Neural cell (in vitro differentiated cells): ENCODE results near the gene LIPA. TPM values are rescaled to one million over a fixed set of nuclear protein-coding genes. Genes with fewer than 3 reads are reported as not detected.

Source experiments
- H2AFZ ChIP-seq: fragments of 200-600, 300-800 bp; sonication (generic), shearing (Covaris generic); 2 replicates; pipeline ENCODE4 v1.6.0; 2014; ENCODE audit warnings: low read depth, mild to moderate bottlenecking, antibody characterized with exemption, low read length, moderate library complexity
- H3F3A ChIP-seq: fragments of 200-600 bp; shearing (Covaris generic); 2 replicates; pipeline ENCODE4 v1.6.1; 2016; ENCODE audit warnings: mild to moderate bottlenecking, moderate library complexity, mixed read lengths, antibody characterized with exemption, low read length; ENCODE audit not compliant: insufficient read depth, poor library complexity, severe bottlenecking
- H3K27ac ChIP-seq: fragments of 200-600, 300-800 bp; sonication (generic), shearing (Covaris generic); 2 replicates; pipeline ENCODE4 v1.5.1; 2014; ENCODE audit warnings: mild to moderate bottlenecking, low read length, moderate library complexity
- H3K27me3 ChIP-seq: fragments of 300-800, 200-600 bp; sonication (generic), shearing (Covaris generic); 2 replicates; pipeline ENCODE4 v1.6.0; 2014; ENCODE audit warnings: mild to moderate bottlenecking, low read depth, low read length, moderate library complexity; ENCODE audit not compliant: insufficient read depth
- H3K36me3 ChIP-seq: fragments of 300-800, 200-600 bp; sonication (generic), shearing (Covaris generic); 2 replicates; pipeline ENCODE4 v1.5.1; 2014; ENCODE audit warnings: mild to moderate bottlenecking, antibody characterized with exemption, low read length, moderate library complexity; ENCODE audit not compliant: insufficient read depth
- H3K4me2 ChIP-seq: fragments of 300-800, 200-600 bp; sonication (generic), shearing (Covaris generic); 2 replicates; pipeline ENCODE4 v1.6.0; 2014; ENCODE audit warnings: mild to moderate bottlenecking, low read length
- H3K4me3 ChIP-seq: fragments of 300-800, 200-600 bp; sonication (generic), shearing (Covaris generic); 2 replicates; pipeline ENCODE4 v1.5.1; 2014; ENCODE audit warnings: mild to moderate bottlenecking, low read length, moderate library complexity
- H3K79me2 ChIP-seq: fragments of 200-600 bp; shearing (Covaris generic); replicated peaks from 2 replicates; pipeline ENCODE4 v1.6.0; 2014; ENCODE audit warnings: mild to moderate bottlenecking, low read length, moderate library complexity; ENCODE audit not compliant: insufficient read depth
- H3K9ac ChIP-seq: fragments of 300-800, 200-600 bp; sonication (generic), shearing (Covaris generic); 2 replicates; pipeline ENCODE4 v1.6.1; 2016; ENCODE audit warnings: mild to moderate bottlenecking, low read length, mixed read lengths
- H3K9me2 ChIP-seq: fragments of 200-600 bp; shearing (Covaris generic); 2 replicates; pipeline ENCODE4 v1.6.1; 2016; ENCODE audit warnings: mild to moderate bottlenecking, low read length, mixed read lengths; ENCODE audit not compliant: insufficient read depth
- H3K9me3 ChIP-seq: fragments of 200-600, 300-800 bp; sonication (generic), shearing (Covaris generic); 2 replicates; pipeline ENCODE4 v1.6.1; 2016; ENCODE audit warnings: mild to moderate bottlenecking, mixed run types, low read length, moderate library complexity, mixed read lengths
- H4K20me1 ChIP-seq: fragments of 200-600 bp; shearing (Covaris generic); 2 replicates; pipeline ENCODE4 v1.6.1; 2016; ENCODE audit warnings: mild to moderate bottlenecking, mixed run types; ENCODE audit not compliant: insufficient read depth
- CTCF ChIP-seq: fragments of 450-650 bp; IDR thresholded peaks from 2 replicates; pipeline ENCODE4 v1.5.1; 2014; ENCODE audit warnings: antibody characterized with exemption, mild to moderate bottlenecking, moderate library complexity; ENCODE audit not compliant: poor library complexity, severe bottlenecking
- EP300 ChIP-seq: fragments of 450-650 bp; conservative IDR thresholded peaks from 2 replicates; pipeline ENCODE4 v1.6.1; 2014; ENCODE audit warnings: antibody characterized with exemption, mild to moderate bottlenecking, moderate library complexity; ENCODE audit not compliant: poor library complexity, severe bottlenecking
- MXI1 ChIP-seq: fragments of 450-650 bp; conservative IDR thresholded peaks from 2 replicates; pipeline ENCODE4 v1.6.1; 2014; ENCODE audit warnings: antibody characterized with exemption, mild to moderate bottlenecking; ENCODE audit not compliant: poor library complexity, severe bottlenecking
- POLR2AphosphoS5 ChIP-seq: IDR thresholded peaks from 2 replicates; pipeline ENCODE4 v1.6.1; 2012
- RAD21 ChIP-seq: fragments of 450-650 bp; conservative IDR thresholded peaks from 2 replicates; pipeline ENCODE4 v1.6.1; 2014; ENCODE audit warnings: antibody characterized with exemption, mild to moderate bottlenecking, moderate library complexity
- REST ChIP-seq: IDR thresholded peaks from 2 replicates; pipeline ENCODE4 v1.6.1; 2012; ENCODE audit warnings: borderline replicate concordance
- SMC3 ChIP-seq: fragments of 450-650 bp; conservative IDR thresholded peaks from 2 replicates; pipeline ENCODE4 v1.6.1; 2014; ENCODE audit warnings: antibody characterized with exemption, mild to moderate bottlenecking, moderate library complexity; ENCODE audit not compliant: poor library complexity
- TAF1 ChIP-seq: IDR thresholded peaks from 2 replicates; pipeline ENCODE4 v1.6.1; 2012; ENCODE audit warnings: low read depth
- polyA plus RNA-seq: library from polyadenylated mRNA; depleted of rRNA; stranded (reverse); fragments of >200 nt; gene quantifications from 2 replicates; pipeline ENCODE4 v1.2.3, GENCODE V29; 2014

Gene LIPA
- polyA plus RNA-seq, 1 donor from 2014 or later: 20.8 TPM

- Histone ChIP-seq H3K9me2 (no peaks in the 10 kb centered on the region), H3K79me2 (no peaks in the 10 kb centered on the region), H3K36me3 (no peaks in the 10 kb centered on the region), H3K9me3 (no peaks in the 10 kb centered on the region), H3F3A (peaks cover 4% of the 10 kb centered on the region), H3K4me3 (no peak overlapping the region), H3K27ac (no peak overlapping the region), H4K20me1 (no peaks in the 10 kb centered on the region), H3K27me3 (no peaks in the 10 kb centered on the region), H3K9ac (no peak overlapping the region), H2AFZ (no peak overlapping the region), H3K4me2 (no peak overlapping the region)
- TF ChIP-seq SMC3 (peak; percentile 80), EP300 (no peak), REST (no peak), RAD21 (peak; percentile 71), POLR2AphosphoS5 (no peak), CTCF (peak; percentile 72)
Measured at GRCh38 chr10:89217057-89217990, 34.3 kb downstream of the LIPA start.

GRCh38 chr10:89216056-89216455 lies 35.5 kb downstream of the LIPA start:
- Histone ChIP-seq H3K27ac (no peak overlapping the region), H3K9me2 (no peaks in the 10 kb centered on the region), H4K20me1 (no peaks in the 10 kb centered on the region), H2AFZ (no peak overlapping the region), H3K36me3 (no peaks in the 10 kb centered on the region), H3K9ac (no peak overlapping the region), H3K4me3 (no peak overlapping the region), H3K79me2 (no peaks in the 10 kb centered on the region), H3K27me3 (no peaks in the 10 kb centered on the region), H3K4me2 (no peak overlapping the region), H3F3A (peaks cover 4% of the 10 kb centered on the region), H3K9me3 (no peaks in the 10 kb centered on the region)
- TF ChIP-seq MXI1: no peak
- TF ChIP-seq SMC3: no peak
- TF ChIP-seq CTCF: no peak
- TF ChIP-seq POLR2AphosphoS5: no peak
- no peak for TF ChIP-seq TAF1
- TF ChIP-seq REST: no peak
